HFFc6 (cell line): ENCODE measurements around the gene LECT2. TPM values are rescaled to one million over a fixed set of nuclear protein-coding genes. Genes with fewer than 3 reads are reported as not detected.

ENCODE experiments used
- DNase-seq: peaks from one replicate; pipeline ENCODE4 v3.0.0-alpha.2; 2018
- H3K27ac Mint-ChIP-seq: 2 replicates; pipeline ENCODE4 v1.8.0; 2020; ENCODE audit warnings: mild to moderate bottlenecking, mixed read lengths
- H3K27me3 Mint-ChIP-seq: 2 replicates; pipeline ENCODE4 v1.8.0; 2021; ENCODE audit warnings: mild to moderate bottlenecking, moderate library complexity, mixed read lengths; ENCODE audit not compliant: insufficient read depth
- H3K36me3 Mint-ChIP-seq: 2 replicates; pipeline ENCODE4 v1.8.0; 2021; ENCODE audit warnings: low read depth, mixed read lengths
- H3K4me1 Mint-ChIP-seq: 2 replicates; pipeline ENCODE4 v1.8.0; 2020; ENCODE audit warnings: low read depth, mixed read lengths
- H3K4me3 Mint-ChIP-seq: 2 replicates; pipeline ENCODE4 v1.8.0; 2020; ENCODE audit warnings: mild to moderate bottlenecking, moderate library complexity, mixed read lengths
- H3K9me3 Mint-ChIP-seq: 2 replicates; pipeline ENCODE4 v1.8.0; 2020; ENCODE audit warnings: mild to moderate bottlenecking, mixed read lengths
- CTCF ChIP-seq: fragments of 200-600 bp; sonication (generic); IDR thresholded peaks from 2 replicates; pipeline ENCODE4 v1.5.0; 2021; ENCODE audit warnings: antibody characterized with exemption, mild to moderate bottlenecking
- total RNA-seq, 6 experiments: library from RNA; stranded (reverse); fragmentation: NEBNext Ultra II Directional; extraction: Animal tissue kit (Norgen Biotek cat#: 25700); gene quantifications; 2 replicates in 1 of 6; 3 replicates in 5 of 6; pipeline ENCODE4 v1.2.3, GENCODE V29; 2021

The LECT2 gene
- total RNA-seq, 6 experiments from 2014 or later, result not detected

GRCh38 chr5:135993880-135994636, 39.3 kb upstream of the LECT2 start:
- Mint-ChIP-seq H3K36me3 (no peaks in the 10 kb centered on the region), H3K9me3 (no peaks in the 10 kb centered on the region), H3K27ac (peak overlapping the region; percentile 95)

DNA sequence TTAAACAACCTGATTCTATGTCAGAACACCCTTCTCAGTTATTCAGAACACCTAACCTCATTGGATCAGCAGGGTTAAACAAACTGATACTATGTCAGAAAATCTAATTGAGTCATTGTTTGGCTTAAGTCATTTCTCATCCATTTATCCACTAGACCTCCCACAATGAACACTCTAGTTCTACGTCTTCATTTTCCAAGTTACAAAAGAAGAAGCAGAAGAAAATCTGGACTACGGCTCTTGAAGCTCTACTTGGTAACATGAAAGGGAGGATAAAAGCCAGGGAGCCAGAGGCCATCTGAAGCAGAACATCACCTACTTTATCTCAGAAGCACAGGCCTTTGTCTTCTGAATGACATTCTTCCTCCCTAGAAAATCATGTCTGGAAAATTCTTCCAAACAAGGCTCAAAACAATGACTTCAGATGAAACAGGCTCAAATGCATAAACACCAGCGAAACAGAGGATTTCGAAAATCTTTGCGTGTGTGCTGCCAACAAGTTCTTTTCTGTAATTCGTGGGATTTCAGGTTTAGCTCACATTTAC, 38.6 kb upstream of the LECT2 start:
- H3K4me3 Mint-ChIP-seq, result peak overlapping the region; percentile 74
- no peaks in the 10 kb centered on the region for H3K36me3 Mint-ChIP-seq
- peak overlapping the region; percentile 95 for H3K27ac Mint-ChIP-seq
- no peak for TF ChIP-seq CTCF
- H3K9me3 Mint-ChIP-seq, result no peaks in the 10 kb centered on the region
- peaks cover under 1% of the 10 kb centered on the region for H3K27me3 Mint-ChIP-seq
- DNase-seq, result peak; percentile 25
- peaks cover 55% of the 10 kb centered on the region for H3K4me1 Mint-ChIP-seq

More at GRCh38 chr5:135993880-135994636, 39.3 kb upstream of the LECT2 start:
- Mint-ChIP-seq H3K27me3 (peaks cover 2% of the 10 kb centered on the region), H3K4me1 (peaks cover 62% of the 10 kb centered on the region), H3K4me3 (peak overlapping the region; percentile 74)
- DNase-seq, result peak; percentile 53
- no peak for TF ChIP-seq CTCF

GRCh38 chr5:135991429-135991828, 36.6 kb upstream of the LECT2 start:
- H3K9me3 Mint-ChIP-seq, result no peaks in the 10 kb centered on the region
- no peaks in the 10 kb centered on the region; the same call in none of the 2 replicates for H3K27me3 Mint-ChIP-seq
- no peak for DNase-seq
- H3K4me1 Mint-ChIP-seq, result peaks cover 48% of the 10 kb centered on the region
- H3K4me3 Mint-ChIP-seq, result no peak overlapping the region
- H3K27ac Mint-ChIP-seq, result no peak overlapping the region
- TF ChIP-seq CTCF, result no peak
- H3K36me3 Mint-ChIP-seq, result no peaks in the 10 kb centered on the region

- Mint-ChIP-seq H3K4me1 (peaks cover 47% of the 10 kb centered on the region), H3K27ac (no peak overlapping the region), H3K36me3 (no peaks in the 10 kb centered on the region), H3K27me3 (no peaks in the 10 kb centered on the region; the same call in none of the 2 replicates), H3K4me3 (no peak overlapping the region), H3K9me3 (no peaks in the 10 kb centered on the region)
- no peak for DNase-seq
- no peak for TF ChIP-seq CTCF
Measured at GRCh38 chr5:135990528-135991255, 35.9 kb upstream of the LECT2 start.

GRCh38 chr5:135989686-135990085, 34.9 kb upstream of the LECT2 start:
- Mint-ChIP-seq H3K4me3 (no peak overlapping the region), H3K9me3 (no peaks in the 10 kb centered on the region), H3K36me3 (no peaks in the 10 kb centered on the region), H3K4me1 (peaks cover 37% of the 10 kb centered on the region), H3K27ac (no peak overlapping the region), H3K27me3 (no peaks in the 10 kb centered on the region; the same call in none of the 2 replicates)
- no peak for TF ChIP-seq CTCF
- DNase-seq, result no peak
